GM19025 (cell line): ENCODE results near the gene JAML.
A peak's percentile ranks its signal among the peaks of the same experiment; 100 is the strongest.

Experiments used
- ATAC-seq: cut with Tn5 transposase; IDR thresholded peaks from one replicate; pipeline ENCODE4 v1.9.1; 2021; ENCODE audit warnings: mild to moderate bottlenecking, low read depth, moderate library complexity; ENCODE audit not compliant: unreplicated experiment

Gene JAML

GRCh38 chr11:118240999-118241763 lies 16.4 kb upstream of the JAML start:
- ATAC-seq: peak; percentile 84

- ATAC-seq: no peak
Observed at GRCh38 chr11:118239509-118240205, 14.8 kb upstream of the JAML start.

- no peak for ATAC-seq
Observed at GRCh38 chr11:118238929-118239328, 14.1 kb upstream of the JAML start.

GRCh38 chr11:118238421-118238820 lies 13.6 kb upstream of the JAML start:
- no peak for ATAC-seq

GRCh38 chr11:118236170-118236569 lies 11.4 kb upstream of the JAML start:
- ATAC-seq: no peak

GRCh38 chr11:118234833-118235232 lies 10.0 kb upstream of the JAML start:
- no peak for ATAC-seq

GRCh38 chr11:118233850-118234249 lies 9.0 kb upstream of the JAML start:
- ATAC-seq: no peak

GRCh38 chr11:118233377-118233776 lies 8.6 kb upstream of the JAML start:
- ATAC-seq: no peak

GRCh38 chr11:118232659-118233058 lies 7.8 kb upstream of the JAML start:
- ATAC-seq: no peak

- ATAC-seq: no peak
Observed at GRCh38 chr11:118231461-118231860, 6.7 kb upstream of the JAML start.

GRCh38 chr11:118230088-118230487 lies 5.3 kb upstream of the JAML start:
- ATAC-seq: no peak

GRCh38 chr11:118229274-118229847 lies 4.5 kb upstream of the JAML start:
- ATAC-seq: no peak

- peak; percentile 60 for ATAC-seq
Observed at GRCh38 chr11:118227865-118228785, 3.3 kb upstream of the JAML start.

- no peak for ATAC-seq
Observed at GRCh38 chr11:118226781-118227180, 2.0 kb upstream of the JAML start.

GRCh38 chr11:118226296-118226695 lies 1.5 kb upstream of the JAML start:
- no peak for ATAC-seq

- ATAC-seq: no peak
Observed at GRCh38 chr11:118223992-118224391, 819 bp downstream of the JAML start.

GRCh38 chr11:118223570-118223969 lies 1.2 kb downstream of the JAML start:
- no peak for ATAC-seq

- ATAC-seq: no peak
Observed at GRCh38 chr11:118222437-118222836, 2.4 kb downstream of the JAML start.

GRCh38 chr11:118221419-118221818 lies 3.4 kb downstream of the JAML start:
- ATAC-seq: no peak

GRCh38 chr11:118219732-118220131 lies 5.1 kb downstream of the JAML start:
- no peak for ATAC-seq

GRCh38 chr11:118219244-118219643 lies 5.6 kb downstream of the JAML start:
- ATAC-seq: no peak
